GM18951 (cell line): ENCODE data around the gene ARHGAP26.

Source experiments
- POLR2A ChIP-seq: IDR thresholded peaks from 4 replicates; pipeline ENCODE4 v1.6.1; 2011; ENCODE audit warnings: mild to moderate bottlenecking; ENCODE audit not compliant: insufficient read length, insufficient read depth; ENCODE audit errors: extremely low read depth
- in situ Hi-C: fragments of 300-500 bp; cut with MboI; formaldehyde crosslinking; loops from one replicate; pipeline ENCODE4 v1.12.0; 2022; ENCODE audit warnings: low sequenced_read_pairs, mixed read lengths, inconsistent platforms; ENCODE audit not compliant: unreplicated experiment

ARHGAP26 gene

GRCh38 chr5:143156572-143156971 lies 386.4 kb downstream of the ARHGAP26 start:
- TF ChIP-seq POLR2A: no peak
- in situ Hi-C loops: no loop called here

- TF ChIP-seq POLR2A: no peak
- in situ Hi-C loops: no loop called here
These were observed 388.9 kb downstream of the ARHGAP26 start for GRCh38 chr5:143159031-143159430.

- TF ChIP-seq POLR2A: no peak
- in situ Hi-C loops: no loop called here
These were observed 391.8 kb downstream of the ARHGAP26 start for GRCh38 chr5:143161885-143162540.

GRCh38 chr5:143162810-143163209 lies 392.6 kb downstream of the ARHGAP26 start:
- in situ Hi-C loops: no loop called here
- TF ChIP-seq POLR2A: no peak

- in situ Hi-C loops: no loop called here
- no peak for TF ChIP-seq POLR2A
These were observed 394.4 kb downstream of the ARHGAP26 start for GRCh38 chr5:143164557-143164956.

GRCh38 chr5:143165049-143165880 lies 395.1 kb downstream of the ARHGAP26 start:
- no peak for TF ChIP-seq POLR2A
- in situ Hi-C loops: no loop called here

GRCh38 chr5:143166090-143166489 lies 395.9 kb downstream of the ARHGAP26 start:
- no peak for TF ChIP-seq POLR2A
- in situ Hi-C loops: no loop called here

- in situ Hi-C loops: no loop called here
- no peak for TF ChIP-seq POLR2A
These were observed 396.7 kb downstream of the ARHGAP26 start for GRCh38 chr5:143166661-143167420.

GRCh38 chr5:143168171-143168741 lies 398.1 kb downstream of the ARHGAP26 start:
- TF ChIP-seq POLR2A: no peak
- in situ Hi-C loops: no loop called here

- TF ChIP-seq POLR2A: no peak
- in situ Hi-C loops: no loop called here
These were observed 399.0 kb downstream of the ARHGAP26 start for GRCh38 chr5:143168921-143169810.

GRCh38 chr5:143170104-143170503 lies 399.9 kb downstream of the ARHGAP26 start:
- in situ Hi-C loops: no loop called here
- no peak for TF ChIP-seq POLR2A

- no peak for TF ChIP-seq POLR2A
- in situ Hi-C loops: no loop called here
These were observed 400.8 kb downstream of the ARHGAP26 start for GRCh38 chr5:143170977-143171376.
